ENCODE results near the gene DDX1.

- TF ChIP-seq CTCF (IDR thresholded peaks at IDR 0.05) (no peak), POLR2A (IDR thresholded peaks at IDR 0.05) (no peak), EP300 (IDR thresholded peaks at IDR 0.05) (no peak)
Measured at GRCh38 chr2:15663802-15664201, 72.1 kb downstream of the DDX1 start.

All from ovary (tissue), 3 donors.